GM23338 (cell line): ENCODE measurements around the gene CCN2. TPM values are rescaled to one million over a fixed set of nuclear protein-coding genes. Genes with fewer than 3 reads are reported as not detected.

Experiments used
- ATAC-seq: fragments of 200-7000 bp; cut with Tn5 transposase; 3 replicates; pipeline ENCODE4 v1.9.1; 2020
- DNase-seq: peaks from one replicate; pipeline ENCODE4 v3.0.0-alpha.2; 2015; ENCODE audit warnings: low spot score
- H2AFZ ChIP-seq: fragments of 200-600 bp; sonication (generic); 2 replicates; pipeline ENCODE4 v1.8.0; 2016; ENCODE audit warnings: antibody characterized with exemption, mild to moderate bottlenecking, moderate library complexity
- H3F3A ChIP-seq: fragments of 200-600 bp; sonication (generic); replicated peaks from 2 replicates; pipeline ENCODE4 v1.8.0; 2017; ENCODE audit warnings: antibody characterized with exemption, mixed run types, low read depth
- H3K27ac ChIP-seq: fragments of 200-600 bp; sonication (generic); 2 replicates; pipeline ENCODE4 v1.6.1; 2016; ENCODE audit warnings: low read depth
- H3K27me3 ChIP-seq: fragments of 200-600 bp; sonication (generic); 2 replicates; pipeline ENCODE4 v1.8.0; 2016; ENCODE audit warnings: mild to moderate bottlenecking, mixed run types, moderate library complexity; ENCODE audit not compliant: insufficient read depth
- H3K36me3 ChIP-seq: fragments of 200-600 bp; sonication (generic); 2 replicates; pipeline ENCODE4 v1.8.0; 2016; ENCODE audit warnings: mild to moderate bottlenecking; ENCODE audit not compliant: insufficient read depth
- H3K4me1 ChIP-seq: fragments of 200-600 bp; sonication (generic); 2 replicates; pipeline ENCODE4 v1.8.0; 2016; ENCODE audit warnings: mild to moderate bottlenecking, moderate library complexity; ENCODE audit not compliant: insufficient read depth
- H3K4me2 ChIP-seq: fragments of 200-600 bp; sonication (generic); 2 replicates; pipeline ENCODE4 v1.7.1; 2017; ENCODE audit warnings: mixed run types
- H3K4me3 ChIP-seq: fragments of 200-600 bp; sonication (generic); 2 replicates; pipeline ENCODE4 v1.6.1; 2016; ENCODE audit warnings: mixed run types
- H3K79me2 ChIP-seq: fragments of 200-600 bp; sonication (generic); replicated peaks from 2 replicates; pipeline ENCODE4 v1.8.0; 2017; ENCODE audit warnings: mild to moderate bottlenecking; ENCODE audit not compliant: insufficient read depth
- H3K9me2 ChIP-seq: fragments of 200-600 bp; sonication (generic); 2 replicates; pipeline ENCODE4 v1.8.0; 2017; ENCODE audit not compliant: insufficient read depth
- H4K20me1 ChIP-seq: fragments of 200-600 bp; sonication (generic); replicated peaks from 2 replicates; pipeline ENCODE4 v1.8.0; 2017; ENCODE audit warnings: mild to moderate bottlenecking; ENCODE audit not compliant: insufficient read depth
- H3K27ac Mint-ChIP-seq: 2 replicates; pipeline ENCODE4 v1.8.0; 2020; ENCODE audit warnings: inconsistent platforms, mild to moderate bottlenecking, moderate library complexity, mixed read lengths
- H3K27me3 Mint-ChIP-seq: 3 replicates; pipeline ENCODE4 v1.8.0; 2022; ENCODE audit warnings: low read depth, mild to moderate bottlenecking, moderate library complexity, mixed read lengths, inconsistent platforms; ENCODE audit not compliant: insufficient read depth, poor library complexity
- H3K36me3 Mint-ChIP-seq: 3 replicates; pipeline ENCODE4 v1.8.0; 2021; ENCODE audit warnings: low read depth, mild to moderate bottlenecking, inconsistent platforms, moderate library complexity, mixed read lengths
- H3K4me1 Mint-ChIP-seq: 3 replicates; pipeline ENCODE4 v1.8.0; 2020; ENCODE audit warnings: mild to moderate bottlenecking, inconsistent platforms, mixed read lengths
- H3K4me3 Mint-ChIP-seq: 3 replicates; pipeline ENCODE4 v1.8.0; 2021; ENCODE audit warnings: moderate library complexity, mild to moderate bottlenecking, inconsistent platforms, mixed read lengths
- H3K9me3 Mint-ChIP-seq: 3 replicates; pipeline ENCODE4 v1.8.0; 2020; ENCODE audit warnings: moderate library complexity, mild to moderate bottlenecking, inconsistent platforms, mixed read lengths
- EZH2 ChIP-seq: fragments of 200-600 bp; sonication (generic); IDR thresholded peaks from one replicate; pipeline ENCODE4 v1.8.0; 2017; ENCODE audit warnings: antibody characterized with exemption, mild to moderate bottlenecking, low read depth; ENCODE audit not compliant: unreplicated experiment
- JUNB ChIP-seq: IDR thresholded peaks from one replicate; pipeline ENCODE4 v1.6.1; 2016; ENCODE audit warnings: antibody characterized with exemption; ENCODE audit not compliant: unreplicated experiment
- POLR2AphosphoS5 ChIP-seq: IDR thresholded peaks from 2 replicates; pipeline ENCODE4 v1.6.1; 2016; ENCODE audit warnings: antibody characterized with exemption, low read depth
- REST ChIP-seq: IDR thresholded peaks from one replicate; pipeline ENCODE4 v1.6.1; 2018; ENCODE audit warnings: antibody characterized with exemption; ENCODE audit not compliant: unreplicated experiment
- STAT1 ChIP-seq: IDR thresholded peaks from one replicate; pipeline ENCODE4 v1.6.1; 2016; ENCODE audit warnings: antibody characterized with exemption; ENCODE audit not compliant: unreplicated experiment
- ZNF114 ChIP-seq: fragments of 250-450 bp; sonication (Bioruptor Pico); IDR thresholded peaks from 2 replicates; pipeline ENCODE4 v1.5.0; 2020; ENCODE audit warnings: mild to moderate bottlenecking, moderate library complexity
- ZNF331 ChIP-seq: fragments of 250-450 bp; sonication (Bioruptor Pico); IDR thresholded peaks from 2 replicates; pipeline ENCODE4 v1.5.0; 2020; ENCODE audit warnings: low read depth, mild to moderate bottlenecking, moderate library complexity
- polyA plus RNA-seq: library from polyadenylated mRNA; unstranded; fragments of >200 nt; fragmentation: Nextera tagmentation; extraction: Ambion mirVana; gene quantifications from 2 replicates; pipeline ENCODE4 v1.2.1, GENCODE V29; 2016
- total RNA-seq: library from RNA; depleted of rRNA; stranded (reverse); fragments of >200 nt; shearing (Covaris generic); gene quantifications from 2 replicates; pipeline ENCODE4 v1.2.3, GENCODE V29; 2014
- TF ChIP-seq, protein P1 (sequence below), 2 experiments: fragments of 200-600 bp in 1 of 2; sonication (generic) in 1 of 2; conservative IDR thresholded peaks; 2 replicates each; pipeline versions ENCODE4 v1.5.1 to v1.6.1; 2016 to 2017; ENCODE audit warnings: antibody characterized with exemption in 2 of 2, low read depth in 2 of 2, mild to moderate bottlenecking in 2 of 2, moderate library complexity in 1 of 2

CCN2 gene
- total and polyA plus RNA-seq, 2 experiments from 2014 or later: 128 to 159 TPM

GRCh38 chr6:131963063-131963462, 11.9 kb upstream of the CCN2 start (continued):
- TF ChIP-seq STAT1 (no peak), JUNB (no peak)

- H3K27me3 ChIP-seq: no peaks in the 10 kb centered on the region
- H3K27ac ChIP-seq: no peak overlapping the region
- H3K36me3 Mint-ChIP-seq: no peaks in the 10 kb centered on the region
- no peak overlapping the region for H3K27ac Mint-ChIP-seq
- H3K4me1 Mint-ChIP-seq: peaks cover 10% of the 10 kb centered on the region
- H3K27me3 Mint-ChIP-seq: no peaks in the 10 kb centered on the region
- DNase-seq: no peak
- H3K9me2 ChIP-seq: 0 out of 2 replicates have a peak, but pooled peaks cover 6% of the 10 kb centered on the region
- H4K20me1 ChIP-seq: no peaks in the 10 kb centered on the region
- H3K4me2 ChIP-seq: no peak overlapping the region
- H3K4me3 Mint-ChIP-seq: no peak overlapping the region
- no peaks in the 10 kb centered on the region for H3F3A ChIP-seq
- no peaks in the 10 kb centered on the region; the same call in 1 of the 2 replicates for H3K79me2 ChIP-seq
- H3K36me3 ChIP-seq: no peaks in the 10 kb centered on the region
- H3K4me3 ChIP-seq: no peak overlapping the region
- H2AFZ ChIP-seq: no peak overlapping the region
- no peak for ATAC-seq
- peaks cover 13% of the 10 kb centered on the region for H3K4me1 ChIP-seq
- H3K9me3 Mint-ChIP-seq: no peaks in the 10 kb centered on the region
- TF ChIP-seq JUNB: no peak
- TF ChIP-seq ZNF114: no peak
- TF ChIP-seq, protein P1, sequence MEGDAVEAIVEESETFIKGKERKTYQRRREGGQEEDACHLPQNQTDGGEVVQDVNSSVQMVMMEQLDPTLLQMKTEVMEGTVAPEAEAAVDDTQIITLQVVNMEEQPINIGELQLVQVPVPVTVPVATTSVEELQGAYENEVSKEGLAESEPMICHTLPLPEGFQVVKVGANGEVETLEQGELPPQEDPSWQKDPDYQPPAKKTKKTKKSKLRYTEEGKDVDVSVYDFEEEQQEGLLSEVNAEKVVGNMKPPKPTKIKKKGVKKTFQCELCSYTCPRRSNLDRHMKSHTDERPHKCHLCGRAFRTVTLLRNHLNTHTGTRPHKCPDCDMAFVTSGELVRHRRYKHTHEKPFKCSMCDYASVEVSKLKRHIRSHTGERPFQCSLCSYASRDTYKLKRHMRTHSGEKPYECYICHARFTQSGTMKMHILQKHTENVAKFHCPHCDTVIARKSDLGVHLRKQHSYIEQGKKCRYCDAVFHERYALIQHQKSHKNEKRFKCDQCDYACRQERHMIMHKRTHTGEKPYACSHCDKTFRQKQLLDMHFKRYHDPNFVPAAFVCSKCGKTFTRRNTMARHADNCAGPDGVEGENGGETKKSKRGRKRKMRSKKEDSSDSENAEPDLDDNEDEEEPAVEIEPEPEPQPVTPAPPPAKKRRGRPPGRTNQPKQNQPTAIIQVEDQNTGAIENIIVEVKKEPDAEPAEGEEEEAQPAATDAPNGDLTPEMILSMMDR (conservative IDR thresholded peaks at IDR 0.05; ENCODE audit: low read depth in 2 of 2): peak in 1 of 2 experiments; percentile 33; a peak in 2 of 4 replicates
Measured at GRCh38 chr6:131960371-131961133, 9.4 kb upstream of the CCN2 start.

- H3K27me3 Mint-ChIP-seq: no peaks in the 10 kb centered on the region
- no peak overlapping the region for H3K4me3 Mint-ChIP-seq
- Histone ChIP-seq H3K4me1 (peaks cover 30% of the 10 kb centered on the region), H3K4me2 (no peak overlapping the region), H3K4me3 (no peak overlapping the region), H3K36me3 (no peaks in the 10 kb centered on the region), H3F3A (no peaks in the 10 kb centered on the region), H3K79me2 (no peaks in the 10 kb centered on the region; the same call in 1 of the 2 replicates), H2AFZ (no peak overlapping the region), H3K27ac (no peak overlapping the region), H3K9me2 (0 out of 2 replicates have a peak, but pooled peaks cover 2% of the 10 kb centered on the region), H4K20me1 (no peaks in the 10 kb centered on the region), H3K27me3 (no peaks in the 10 kb centered on the region)
- H3K4me1 Mint-ChIP-seq: peaks cover 27% of the 10 kb centered on the region
- no peaks in the 10 kb centered on the region for H3K36me3 Mint-ChIP-seq
- DNase-seq (no peak), ATAC-seq (no peak)
- H3K27ac Mint-ChIP-seq: no peak overlapping the region
- no peaks in the 10 kb centered on the region for H3K9me3 Mint-ChIP-seq
- TF ChIP-seq ZNF331 (CRISPR knock-in tag) (no peak), POLR2AphosphoS5 (no peak), EZH2 (no peak), REST (no peak)
- TF ChIP-seq, protein P1 (conservative IDR thresholded peaks at IDR 0.05; ENCODE audit: low read depth in 2 of 2): no peak
Measured at GRCh38 chr6:131958542-131959470, 7.6 kb upstream of the CCN2 start.
